GM12801 (cell line): ENCODE results near the gene KBTBD7.

Experiments
- TF ChIP-seq, protein P1 (sequence below): IDR thresholded peaks from one replicate; pipeline ENCODE4 v1.5.1; 2011; ENCODE audit warnings: control low read depth; ENCODE audit not compliant: insufficient read length; ENCODE audit errors: extremely low read depth

KBTBD7 gene

DNA sequence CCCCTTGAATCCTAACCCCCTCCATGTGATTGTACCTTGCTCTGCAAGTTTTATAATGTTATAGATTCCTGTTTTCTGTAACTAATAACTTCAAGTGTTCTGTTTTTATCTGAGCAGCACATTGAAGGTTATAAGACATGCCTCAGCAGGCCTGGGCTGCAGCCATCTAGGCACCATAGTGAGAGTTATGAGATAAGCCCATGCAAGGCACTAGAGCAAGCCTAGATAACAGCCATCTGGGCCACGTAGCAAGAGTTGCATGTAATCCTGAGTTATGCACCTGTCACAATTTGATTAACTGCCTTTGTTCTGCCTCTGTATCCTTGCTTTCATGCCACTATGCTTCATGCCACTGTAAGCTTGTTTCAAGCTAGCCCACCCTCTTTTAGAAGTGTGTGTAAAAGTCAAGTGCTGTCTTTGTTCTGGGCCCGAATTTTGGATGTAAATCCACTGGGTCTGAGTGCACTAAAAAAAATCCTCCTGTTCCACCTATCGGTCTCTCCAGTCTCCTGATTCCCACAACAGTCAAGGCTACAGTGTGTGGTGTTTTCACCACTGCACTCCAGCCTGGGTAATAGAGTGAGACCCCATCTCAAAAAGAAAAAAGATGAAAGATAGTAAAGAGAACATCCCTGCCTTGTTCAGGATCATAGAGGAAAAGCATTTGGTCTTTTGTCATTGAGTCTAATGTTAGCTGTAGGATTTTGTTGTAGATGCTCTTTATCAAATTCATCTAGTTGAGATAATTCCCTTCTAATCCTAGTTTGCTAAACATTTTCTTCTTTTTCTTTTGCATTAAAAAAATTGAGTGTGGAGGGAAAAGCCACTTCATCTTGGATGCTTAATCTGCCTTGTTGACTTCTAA, 45.7 kb downstream of the KBTBD7 start:
- TF ChIP-seq, protein P1, sequence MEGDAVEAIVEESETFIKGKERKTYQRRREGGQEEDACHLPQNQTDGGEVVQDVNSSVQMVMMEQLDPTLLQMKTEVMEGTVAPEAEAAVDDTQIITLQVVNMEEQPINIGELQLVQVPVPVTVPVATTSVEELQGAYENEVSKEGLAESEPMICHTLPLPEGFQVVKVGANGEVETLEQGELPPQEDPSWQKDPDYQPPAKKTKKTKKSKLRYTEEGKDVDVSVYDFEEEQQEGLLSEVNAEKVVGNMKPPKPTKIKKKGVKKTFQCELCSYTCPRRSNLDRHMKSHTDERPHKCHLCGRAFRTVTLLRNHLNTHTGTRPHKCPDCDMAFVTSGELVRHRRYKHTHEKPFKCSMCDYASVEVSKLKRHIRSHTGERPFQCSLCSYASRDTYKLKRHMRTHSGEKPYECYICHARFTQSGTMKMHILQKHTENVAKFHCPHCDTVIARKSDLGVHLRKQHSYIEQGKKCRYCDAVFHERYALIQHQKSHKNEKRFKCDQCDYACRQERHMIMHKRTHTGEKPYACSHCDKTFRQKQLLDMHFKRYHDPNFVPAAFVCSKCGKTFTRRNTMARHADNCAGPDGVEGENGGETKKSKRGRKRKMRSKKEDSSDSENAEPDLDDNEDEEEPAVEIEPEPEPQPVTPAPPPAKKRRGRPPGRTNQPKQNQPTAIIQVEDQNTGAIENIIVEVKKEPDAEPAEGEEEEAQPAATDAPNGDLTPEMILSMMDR = no peak

DNA sequence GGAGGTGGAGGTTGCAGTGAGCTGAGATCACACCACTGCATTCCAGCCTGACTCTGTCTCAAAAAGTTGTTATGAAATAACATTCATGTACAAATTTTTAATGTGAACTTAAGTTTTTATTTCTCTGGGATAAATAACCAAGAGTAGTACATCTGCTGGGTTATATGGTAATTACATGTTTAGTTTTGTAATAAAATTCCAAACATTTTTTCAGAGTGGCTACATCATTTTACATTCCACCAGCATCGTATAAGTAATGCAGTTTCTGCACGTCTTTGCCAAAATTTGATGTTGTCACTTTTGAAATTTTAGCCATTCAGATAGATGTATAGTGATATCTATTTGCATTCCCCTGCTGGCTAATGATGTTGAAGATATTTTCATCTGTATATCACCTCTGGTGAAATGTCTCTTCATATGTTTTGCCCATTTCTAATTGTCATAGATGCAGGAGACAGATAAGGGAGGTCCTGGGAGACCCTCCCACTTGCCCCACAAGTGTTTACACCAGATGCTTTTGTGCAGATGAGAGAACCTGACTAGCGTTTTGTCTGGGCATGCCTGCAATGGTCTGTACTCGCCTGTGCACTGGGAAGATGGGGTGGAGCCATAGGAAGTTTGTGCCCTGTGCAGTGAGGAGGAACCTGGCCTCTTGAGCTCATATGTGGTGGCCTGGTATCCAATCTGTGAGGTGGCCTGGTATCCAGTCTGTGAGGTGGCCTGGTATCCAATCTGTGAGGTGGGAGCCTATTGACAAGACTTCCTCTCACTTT, 49.0 kb downstream of the KBTBD7 start:
- TF ChIP-seq, protein P1 = no peak

DNA sequence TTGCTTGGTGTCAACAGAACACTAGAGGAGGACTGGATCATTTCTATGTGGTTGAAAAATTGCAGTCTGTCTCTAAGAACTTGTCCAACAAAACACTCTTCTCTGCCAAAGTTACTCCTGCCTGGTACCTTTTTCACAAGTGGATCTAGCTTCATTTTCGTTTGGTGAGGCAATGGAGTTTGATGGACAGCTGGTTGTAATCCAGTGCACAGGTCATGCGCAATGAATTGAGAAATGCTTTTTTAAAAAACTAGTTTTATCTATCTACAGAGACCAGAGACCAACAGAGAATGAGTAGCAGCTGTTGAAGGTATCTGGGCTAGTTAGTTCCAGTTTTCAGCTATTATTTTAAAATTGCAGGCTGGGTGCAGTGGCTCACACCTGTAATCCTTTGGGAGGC, 49.8 kb downstream of the KBTBD7 start:
- TF ChIP-seq, protein P1 = no peak
